Measurements from ENCODE around the gene KRT4. TPM values are rescaled to one million over a fixed set of nuclear protein-coding genes. Genes with fewer than 3 reads are reported as not detected.

Gene KRT4
- total RNA-seq, 1 donor from 2014 or later, result 1.3 TPM

DNA sequence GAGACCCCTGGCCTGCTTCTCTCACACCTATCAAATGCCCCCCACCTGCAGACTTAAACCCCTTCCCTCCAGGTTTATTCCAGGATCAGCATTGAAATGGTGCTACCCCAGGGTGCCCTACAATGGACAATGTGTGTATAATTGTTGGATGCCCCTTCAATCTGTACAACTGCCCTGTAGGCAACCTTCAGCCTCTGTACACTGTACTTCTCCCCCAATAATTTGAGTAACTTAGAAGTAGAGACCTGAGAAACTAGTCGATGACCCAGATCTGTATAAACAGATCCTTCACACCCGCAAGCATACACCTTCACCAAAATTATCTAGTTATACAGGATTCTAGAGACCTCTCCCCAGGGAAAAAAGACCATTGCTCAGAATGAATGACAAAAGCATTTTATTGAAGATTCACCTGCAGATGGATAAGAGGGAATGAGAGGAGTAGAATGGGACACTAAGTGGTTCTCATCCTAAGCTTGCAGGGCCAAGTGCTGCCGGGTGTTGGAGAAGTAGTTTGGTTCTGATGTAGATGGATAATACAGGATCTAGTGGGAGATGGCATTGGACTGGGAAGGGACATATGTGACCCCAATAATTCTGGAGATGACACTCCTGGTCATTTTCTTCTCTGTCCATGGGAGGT is 7.6 kb downstream of the KRT4 start:
- no peak overlapping the region for H3K27ac Mint-ChIP-seq

DNA sequence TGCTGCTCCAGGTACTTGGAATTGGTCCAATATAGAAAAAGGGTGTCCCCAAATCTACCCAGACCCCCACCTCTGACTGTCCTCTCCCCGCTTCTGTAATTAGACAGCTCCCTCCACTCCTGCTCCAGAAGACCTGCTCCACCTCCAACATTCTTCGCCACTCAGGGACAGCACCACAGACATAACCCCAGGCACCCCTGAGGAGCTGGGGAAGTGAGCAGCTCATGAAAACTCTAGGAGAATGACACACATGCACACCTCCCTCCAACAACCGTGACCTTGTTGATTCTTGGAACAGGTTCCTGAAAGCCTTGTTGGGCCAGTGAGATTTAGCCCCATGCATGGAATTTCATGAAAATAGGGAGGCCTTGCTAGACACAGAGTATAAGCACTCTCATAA is 8.2 kb downstream of the KRT4 start:
- Mint-ChIP-seq H3K27me3 (ENCODE audit: low read depth) (peaks cover 33% of the 10 kb centered on the region), H3K27ac (no peak overlapping the region), H3K4me3 (no peak overlapping the region), H3K4me1 (peaks cover 28% of the 10 kb centered on the region), H3K36me3 (no peaks in the 10 kb centered on the region), H3K9me3 (no peaks in the 10 kb centered on the region)
- DNase-seq (ENCODE audit: low spot score in 2 of 2, unreplicated experiment in 2 of 2), result no peak
- TF ChIP-seq CTCF (IDR thresholded peaks at IDR 0.05; ENCODE audit: unreplicated experiment), result no peak

More for the DNA sequence above, 7.6 kb downstream of the KRT4 start:
- H3K27me3 Mint-ChIP-seq (ENCODE audit: low read depth), result peaks cover 30% of the 10 kb centered on the region
- DNase-seq (ENCODE audit: low spot score in 2 of 2, unreplicated experiment in 2 of 2), result no peak
- no peaks in the 10 kb centered on the region for H3K9me3 Mint-ChIP-seq
- no peaks in the 10 kb centered on the region for H3K36me3 Mint-ChIP-seq
- H3K4me3 Mint-ChIP-seq, result no peak overlapping the region
- TF ChIP-seq CTCF (IDR thresholded peaks at IDR 0.05; ENCODE audit: unreplicated experiment), result no peak
- H3K4me1 Mint-ChIP-seq, result peaks cover 26% of the 10 kb centered on the region

- peaks cover 33% of the 10 kb centered on the region for H3K27me3 Mint-ChIP-seq (ENCODE audit: low read depth)
- peaks cover 29% of the 10 kb centered on the region for H3K4me1 Mint-ChIP-seq
- no peak overlapping the region for H3K27ac Mint-ChIP-seq
- H3K4me3 Mint-ChIP-seq, result no peak overlapping the region
- TF ChIP-seq CTCF (IDR thresholded peaks at IDR 0.05; ENCODE audit: unreplicated experiment), result no peak
- H3K36me3 Mint-ChIP-seq, result no peaks in the 10 kb centered on the region
- DNase-seq (ENCODE audit: low spot score in 2 of 2, unreplicated experiment in 2 of 2), result no peak
- H3K9me3 Mint-ChIP-seq, result no peaks in the 10 kb centered on the region
These were observed 8.9 kb downstream of the KRT4 start for GRCh38 chr12:52805000-52805399.

DNA sequence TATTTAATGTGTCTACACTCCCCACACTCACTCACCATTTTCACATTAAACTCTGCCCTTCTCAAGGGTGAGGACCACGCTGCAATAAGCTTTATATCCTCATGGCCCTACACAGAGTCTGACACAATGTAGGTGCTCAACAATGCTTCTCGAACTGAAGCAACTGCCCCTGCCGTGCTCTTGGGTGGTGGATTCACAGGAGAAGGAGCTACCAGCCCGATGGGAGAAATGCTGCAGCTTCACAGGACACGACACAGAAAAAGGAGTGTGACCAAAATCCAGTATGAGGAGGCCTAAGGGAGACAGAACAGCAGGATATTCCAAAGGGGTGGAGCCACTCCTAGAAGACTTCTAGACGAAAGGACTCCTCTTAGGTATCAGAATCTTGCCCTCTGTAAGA is 11.5 kb downstream of the KRT4 start:
- Mint-ChIP-seq H3K4me3 (no peak overlapping the region), H3K9me3 (no peaks in the 10 kb centered on the region), H3K4me1 (peaks cover 29% of the 10 kb centered on the region), H3K27me3 (ENCODE audit: low read depth) (peaks cover 12% of the 10 kb centered on the region), H3K27ac (no peak overlapping the region), H3K36me3 (no peaks in the 10 kb centered on the region)
- no peak for TF ChIP-seq CTCF (IDR thresholded peaks at IDR 0.05; ENCODE audit: unreplicated experiment)
- no peak for DNase-seq (ENCODE audit: low spot score in 2 of 2, unreplicated experiment in 2 of 2)

- DNase-seq (ENCODE audit: low spot score in 2 of 2, unreplicated experiment in 2 of 2), result no peak
- H3K4me1 Mint-ChIP-seq, result peaks cover 29% of the 10 kb centered on the region
- no peaks in the 10 kb centered on the region for H3K36me3 Mint-ChIP-seq
- TF ChIP-seq CTCF (IDR thresholded peaks at IDR 0.05; ENCODE audit: unreplicated experiment), result no peak
- no peak overlapping the region for H3K4me3 Mint-ChIP-seq
- H3K27me3 Mint-ChIP-seq (ENCODE audit: low read depth), result peaks cover 12% of the 10 kb centered on the region
- H3K27ac Mint-ChIP-seq, result no peak overlapping the region
- H3K9me3 Mint-ChIP-seq, result no peaks in the 10 kb centered on the region
These were observed 12.1 kb downstream of the KRT4 start for GRCh38 chr12:52801773-52802172.

All from mesothelial cell of epicardium (in vitro differentiated cells).